NOMO-1 (cell line): ENCODE measurements around the gene MAP6.
A peak's percentile ranks its signal among the peaks of the same experiment; 100 is the strongest.
"Not testable (repeated sequence)": the region's sequence is repeated elsewhere in the genome, so short reads cannot be mapped to it uniquely, and the experiment has no call there.

Experiments used
- DNase-seq, 2 experiments: peaks; one replicate each; lab custom pipeline; 2025; ENCODE audit not compliant: unreplicated experiment in 2 of 2; lab: John Stamatoyannopoulos, UW

Gene MAP6

DNA sequence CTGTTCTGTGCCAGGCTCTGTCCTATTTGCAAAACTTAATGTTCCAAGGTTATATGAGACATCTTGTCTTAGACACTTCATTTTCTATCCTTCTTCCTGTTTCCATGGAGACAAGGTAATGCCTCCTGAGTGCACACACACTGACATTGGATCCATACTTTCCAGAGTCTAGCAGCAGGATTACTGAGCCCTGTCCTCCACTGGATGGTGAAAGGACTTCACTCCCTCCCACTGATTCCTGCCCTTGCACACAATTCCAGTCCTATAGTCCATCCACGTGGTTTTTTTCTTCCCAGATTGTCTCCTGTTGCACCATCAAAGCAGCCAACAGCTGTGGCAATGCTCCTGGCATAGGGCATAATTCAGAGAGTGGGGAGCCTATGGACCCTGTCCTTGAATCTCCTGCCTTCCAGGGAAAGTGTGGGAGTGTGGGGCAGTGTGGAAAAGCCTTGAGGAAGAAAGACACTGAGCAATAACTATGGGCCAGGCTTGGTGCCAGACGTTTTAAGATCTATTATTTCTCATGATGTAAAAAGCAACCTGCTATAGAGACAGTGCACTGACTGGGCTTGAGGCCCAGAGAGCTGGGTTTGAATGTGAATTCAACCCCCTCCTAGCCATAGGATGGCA, 75.4 kb downstream of the MAP6 start:
- DNase-seq, result no peak

DNA sequence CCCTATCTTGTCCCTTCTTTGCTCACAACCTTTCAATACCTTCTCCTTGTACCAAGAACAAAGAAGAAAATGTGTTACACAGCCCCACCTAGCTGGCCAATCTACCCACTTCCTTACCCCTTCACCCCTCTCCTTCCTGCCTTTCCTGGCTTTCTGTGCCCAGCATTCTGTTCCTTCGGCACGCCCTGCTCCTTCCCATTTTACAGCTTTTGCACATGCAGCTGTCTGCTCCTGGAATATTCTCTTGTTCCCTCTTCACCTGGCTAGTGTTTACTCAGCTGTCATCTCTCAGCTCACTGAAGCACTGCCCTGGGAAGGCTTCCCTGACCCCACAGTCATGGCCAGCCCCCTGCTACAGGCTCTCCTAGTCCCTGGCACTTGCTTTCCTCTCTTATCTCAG, 76.1 kb downstream of the MAP6 start:
- DNase-seq, result no peak

DNA sequence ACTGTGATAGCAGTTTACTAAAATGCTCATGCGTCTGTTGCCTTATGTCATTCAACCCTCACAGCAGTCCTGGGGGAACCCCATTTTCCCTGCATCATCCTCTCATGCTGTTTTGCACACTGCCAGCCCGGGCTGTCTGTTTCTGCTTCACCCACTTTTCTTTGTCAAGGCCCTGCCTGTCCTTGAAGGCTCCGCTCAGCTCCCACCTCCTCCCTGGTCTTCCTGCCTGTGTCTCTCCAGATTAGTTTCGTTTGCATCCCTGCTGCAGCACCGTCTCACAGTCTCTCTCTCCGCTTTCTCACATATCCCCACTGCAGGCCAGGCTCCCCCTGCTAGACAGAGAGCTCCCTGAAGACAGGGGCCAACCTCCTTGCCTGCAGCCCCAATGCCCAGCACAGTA, 76.9 kb downstream of the MAP6 start:
- no peak for DNase-seq

DNA sequence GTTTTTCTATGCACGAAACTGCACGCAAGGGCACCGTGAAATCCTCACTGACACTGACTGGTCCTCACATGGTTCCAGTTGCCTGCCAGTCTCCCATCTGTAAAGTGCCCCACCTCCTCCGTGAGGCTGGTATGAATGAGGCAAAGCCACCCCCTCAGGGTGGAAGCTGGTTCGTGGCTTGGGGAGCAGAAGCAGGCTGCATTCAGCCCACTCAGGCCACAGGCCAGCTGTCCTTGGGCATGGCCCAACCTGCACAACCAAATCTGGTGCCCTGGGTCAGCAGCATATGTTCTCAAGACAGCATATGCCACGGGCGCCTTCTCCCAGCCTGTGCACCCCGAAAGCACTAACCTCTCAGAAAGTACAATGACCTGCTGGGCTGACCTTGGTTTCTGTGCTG, 77.5 kb downstream of the MAP6 start:
- no peak for DNase-seq

DNA sequence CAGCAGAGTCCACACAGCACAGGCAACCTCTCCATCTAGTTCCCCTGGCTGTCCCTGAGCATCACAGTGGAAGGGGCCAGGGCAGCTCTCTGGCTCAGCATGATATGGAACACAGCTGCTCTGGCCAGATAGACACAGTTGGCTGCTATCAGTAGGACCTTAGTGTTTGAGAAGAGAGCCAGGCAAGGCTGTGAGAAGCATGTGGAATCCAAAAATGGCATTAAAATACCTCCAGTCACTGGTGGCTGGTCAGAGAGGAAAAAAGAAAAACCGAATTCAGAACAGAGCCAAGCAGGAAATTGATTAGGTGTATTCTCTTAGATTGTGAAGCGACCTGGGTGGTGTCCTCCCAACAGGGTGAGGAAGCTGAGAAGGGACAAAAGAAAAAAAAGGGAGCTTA, 78.9 kb downstream of the MAP6 start:
- DNase-seq, result no peak

DNA sequence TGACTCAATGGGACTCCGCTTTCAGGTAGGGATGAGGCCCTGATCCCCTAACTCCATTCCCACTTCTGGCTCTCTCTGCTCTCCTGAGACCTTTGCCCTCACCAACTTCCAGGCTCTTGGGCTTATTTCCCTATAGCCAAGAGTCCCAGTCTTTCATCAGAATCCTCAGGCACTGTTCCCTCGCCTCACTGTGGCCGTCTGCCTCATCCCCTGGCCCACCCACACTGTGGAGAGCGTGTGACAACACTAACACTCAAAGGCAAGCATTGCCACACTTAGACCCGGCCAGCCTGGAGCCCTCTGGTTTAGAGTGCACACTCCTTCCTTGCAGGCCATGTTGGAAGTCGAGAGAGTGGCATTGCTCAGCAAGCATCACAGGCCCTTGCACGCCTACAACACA, 79.8 kb downstream of the MAP6 start:
- DNase-seq, result no peak

DNA sequence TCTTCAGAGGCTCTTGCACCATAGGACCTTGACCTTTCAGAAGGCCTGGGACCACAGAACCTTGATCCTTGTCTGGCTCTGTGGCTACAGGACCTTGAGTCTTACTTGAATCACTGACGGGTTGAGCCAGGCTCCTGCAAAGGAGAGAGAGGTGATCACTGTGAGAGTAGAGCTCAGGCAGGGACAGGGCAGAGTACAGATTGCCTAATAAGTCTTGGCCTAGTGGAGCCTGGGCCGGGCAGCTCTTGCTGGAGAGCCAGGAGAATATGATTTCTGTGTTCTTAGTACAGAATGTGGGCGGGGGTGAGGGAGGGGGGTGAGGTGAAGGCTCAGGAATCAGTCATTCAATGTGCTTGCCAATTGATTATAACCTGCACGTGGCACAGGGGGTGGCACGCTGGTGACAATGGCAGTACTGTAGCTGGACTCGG, 80.8 kb downstream of the MAP6 start:
- no peak for DNase-seq

DNA sequence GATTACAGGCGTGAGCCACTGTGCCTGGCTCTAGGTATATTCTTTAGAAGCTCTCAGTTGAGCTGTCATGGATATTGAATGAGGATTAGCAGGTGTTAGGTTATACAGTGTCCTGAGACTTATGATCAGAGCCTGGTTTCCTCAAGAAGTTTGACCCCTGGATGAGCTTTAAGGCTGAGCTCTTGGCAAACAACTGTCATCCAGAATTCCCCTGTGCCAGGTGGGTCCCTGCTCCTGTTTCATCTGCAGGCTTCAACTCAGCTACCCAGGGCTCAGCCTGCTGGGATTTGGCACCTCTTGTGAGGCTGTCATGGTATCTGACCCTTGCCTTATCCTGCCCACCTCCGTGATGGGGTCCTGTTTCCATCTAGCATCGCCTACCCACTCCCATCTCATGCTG, 82.4 kb downstream of the MAP6 start:
- no peak for DNase-seq

DNA sequence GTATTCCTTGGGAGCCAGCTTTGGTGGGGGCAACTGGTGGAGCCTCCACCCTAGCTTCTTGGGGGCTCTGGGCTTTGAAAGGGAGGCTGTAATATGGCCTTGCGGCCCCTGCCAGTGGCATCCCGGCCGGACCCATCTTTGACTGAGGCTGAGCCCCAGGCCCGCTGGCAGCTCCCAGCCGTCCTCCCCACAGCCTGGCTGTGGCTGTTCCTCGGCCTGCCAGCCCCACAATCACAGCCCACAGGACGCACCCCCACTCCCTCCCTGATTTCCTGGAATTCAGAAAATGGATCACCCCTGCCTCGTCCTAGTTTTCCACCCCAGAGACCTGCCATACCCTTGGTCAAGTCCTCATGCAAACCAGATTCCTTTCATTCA, 83.6 kb downstream of the MAP6 start:
- DNase-seq, result no peak

DNA sequence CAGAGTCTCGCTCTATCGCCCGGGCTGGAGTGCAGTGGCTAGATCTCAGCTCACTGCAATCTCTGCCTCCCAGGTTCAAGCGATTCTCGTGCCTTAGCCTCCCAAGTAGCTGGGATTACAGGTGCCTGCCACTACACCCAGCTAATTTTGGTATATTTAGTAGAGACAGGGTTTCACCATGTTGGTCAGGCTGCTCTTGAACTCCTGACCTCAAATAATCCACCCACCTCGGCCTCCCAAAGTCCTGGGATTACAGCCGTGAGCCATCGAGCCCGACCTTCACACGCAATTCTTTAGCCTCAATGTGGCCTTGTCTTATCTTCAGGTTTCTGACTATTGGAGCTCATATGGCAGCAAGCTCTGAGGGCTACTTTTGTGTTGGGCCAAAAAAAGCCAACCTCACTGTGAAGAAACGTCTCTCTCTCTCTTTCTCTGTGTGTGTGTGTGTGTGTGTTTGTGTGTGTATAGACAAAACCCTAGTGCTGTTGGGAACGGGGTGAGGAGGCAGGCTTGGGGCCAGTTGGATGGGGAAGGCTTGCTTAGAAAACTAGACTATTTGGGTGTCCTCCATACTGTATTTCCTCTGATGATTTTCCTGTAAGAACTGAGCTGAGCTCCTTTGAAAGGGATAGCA, 84.1 kb downstream of the MAP6 start:
- not testable (repeated sequence) for DNase-seq

DNA sequence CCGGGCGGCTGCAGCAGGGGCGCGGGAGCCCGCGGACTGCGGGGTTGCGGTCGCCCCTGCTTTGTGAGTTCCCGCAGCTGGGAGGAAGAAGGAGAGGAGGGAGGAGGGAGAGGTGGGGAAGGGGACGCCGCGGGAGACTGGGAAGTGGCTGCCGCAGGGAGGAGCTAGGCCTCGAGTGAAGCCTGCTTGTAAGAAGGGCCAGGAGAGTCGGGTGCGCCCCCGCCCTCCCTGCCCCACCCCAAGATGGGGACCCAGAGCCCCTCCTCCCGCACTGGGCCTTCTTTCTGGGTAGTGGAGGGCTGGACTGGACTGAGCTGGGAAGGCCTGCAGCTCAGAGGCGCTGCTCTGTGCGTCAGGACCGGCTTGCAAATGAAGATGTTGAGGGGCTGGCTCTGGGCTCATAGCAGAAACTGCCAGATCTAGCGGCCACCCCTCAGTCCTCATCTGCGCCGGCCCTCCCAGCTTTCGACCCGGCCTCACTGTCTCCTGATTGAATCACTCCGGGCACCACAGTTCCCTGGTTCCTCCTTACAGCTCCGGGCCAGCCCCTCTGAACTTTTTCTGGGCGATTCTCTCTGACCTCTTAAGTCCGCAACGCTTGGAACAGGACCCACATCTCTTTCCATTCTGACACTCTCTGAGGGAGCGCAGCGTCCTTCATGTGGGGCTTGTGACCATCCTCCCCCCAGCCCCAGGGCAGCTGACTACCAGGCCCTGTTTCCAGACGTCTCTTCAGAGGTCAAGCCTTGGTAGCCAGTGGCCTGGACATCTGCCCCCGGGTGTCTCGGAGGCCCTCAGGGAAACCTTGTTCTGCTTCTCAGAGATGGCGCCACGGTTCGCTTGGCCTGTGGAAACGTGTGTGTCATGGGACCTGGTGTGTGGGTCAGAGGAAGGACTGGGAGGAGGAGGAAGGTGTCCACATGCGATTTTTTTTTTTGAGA, 84.8 kb downstream of the MAP6 start:
- DNase-seq, result no peak

DNA sequence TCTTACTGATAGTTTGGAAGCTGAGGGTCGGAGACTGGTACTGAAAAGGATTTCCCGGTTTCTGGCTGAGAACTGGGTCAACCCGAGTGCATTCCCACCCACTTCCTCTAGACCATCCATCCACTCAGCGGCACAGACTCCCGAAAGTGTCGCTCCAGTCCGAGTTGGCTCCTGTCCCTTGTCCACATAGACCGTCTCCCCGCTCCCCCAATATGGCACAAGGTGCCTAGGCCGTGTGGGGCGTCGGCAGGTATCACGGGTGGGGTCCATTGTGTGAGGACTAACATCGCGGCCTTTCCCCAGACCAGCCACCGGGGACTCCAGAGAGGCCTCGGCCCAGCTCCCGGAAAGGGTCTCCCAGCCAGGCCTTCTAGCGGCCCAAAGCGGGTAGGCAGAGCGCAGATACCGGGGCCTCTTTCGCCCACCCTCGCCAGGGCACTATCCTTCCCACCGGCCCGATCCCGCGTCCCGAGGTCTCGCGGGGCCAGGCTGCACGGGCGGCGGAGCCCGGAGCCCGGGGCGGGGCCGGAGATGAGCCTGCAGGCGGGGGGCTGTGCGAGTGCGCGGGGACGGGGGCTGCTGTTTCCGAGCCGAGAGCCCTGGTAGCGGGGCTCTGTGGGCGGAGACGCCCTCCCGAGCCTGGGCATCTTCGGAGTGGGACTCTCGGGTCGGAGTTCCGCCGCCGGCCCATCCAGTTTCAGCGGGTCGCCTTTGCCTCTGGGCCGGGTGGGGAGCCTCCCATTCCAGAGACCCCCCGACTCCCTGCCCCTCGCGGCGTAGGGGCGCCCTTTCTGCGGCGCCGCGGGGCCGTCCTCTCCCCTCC, 85.7 kb downstream of the MAP6 start:
- peak; percentile 40 to 52 for DNase-seq

DNA sequence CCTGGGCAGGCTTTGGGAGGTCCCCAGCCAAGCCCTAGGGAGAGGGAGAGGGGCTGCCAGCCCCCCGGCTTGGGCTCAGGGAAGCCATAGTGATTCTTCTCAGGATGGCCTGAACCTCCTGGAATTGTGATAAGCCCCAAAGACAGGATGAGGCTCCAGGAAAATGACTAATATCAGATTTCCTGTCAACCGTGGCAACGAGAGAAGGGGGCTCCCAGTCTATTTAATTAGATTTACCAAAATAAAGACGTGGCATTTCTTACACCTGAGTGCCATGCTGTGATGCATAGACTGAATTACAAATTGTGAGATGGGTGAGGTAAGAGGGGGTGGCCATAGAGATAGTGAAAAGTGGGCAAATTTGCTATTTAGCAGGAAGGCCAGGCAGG, 86.3 kb downstream of the MAP6 start:
- DNase-seq, result no peak

DNA sequence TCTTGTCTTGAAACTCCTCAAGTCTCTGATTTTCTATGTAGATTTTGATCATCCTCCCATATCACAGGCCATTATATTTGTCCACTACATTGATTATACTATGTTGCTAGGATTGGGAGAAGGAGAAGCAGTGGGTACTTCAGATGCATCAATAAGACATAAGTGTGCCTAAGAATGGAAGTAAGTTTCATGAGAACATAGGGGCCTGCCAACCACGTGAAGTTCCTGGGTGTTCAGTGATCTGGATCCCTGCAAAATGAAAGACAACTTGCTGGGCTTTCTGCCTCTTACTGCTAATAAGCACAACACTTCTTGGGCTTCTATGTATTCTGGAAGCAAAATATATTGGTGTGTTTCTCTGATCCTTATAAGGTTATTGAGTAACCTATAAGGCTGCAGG, 89.0 kb downstream of the MAP6 start:
- no peak for DNase-seq

DNA sequence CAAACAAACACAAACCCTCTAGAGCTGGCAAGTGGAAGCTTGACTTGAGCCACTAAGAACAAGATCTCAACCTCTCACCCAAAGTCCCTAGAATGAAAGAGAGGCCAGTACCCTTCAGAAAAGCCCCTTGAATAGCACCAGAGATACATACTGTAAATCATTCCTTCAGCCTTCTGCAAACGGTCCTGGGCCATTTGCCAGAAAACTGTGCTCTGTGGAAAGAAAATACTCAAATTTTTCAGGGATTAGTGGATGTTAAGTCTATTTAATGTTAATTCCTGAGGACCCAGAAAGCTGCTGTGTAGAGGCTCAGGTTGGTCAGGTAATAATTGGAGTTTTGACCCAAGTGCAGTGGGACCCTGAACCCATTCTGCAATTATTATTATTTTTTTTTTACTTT, 89.9 kb downstream of the MAP6 start:
- DNase-seq, result no peak

DNA sequence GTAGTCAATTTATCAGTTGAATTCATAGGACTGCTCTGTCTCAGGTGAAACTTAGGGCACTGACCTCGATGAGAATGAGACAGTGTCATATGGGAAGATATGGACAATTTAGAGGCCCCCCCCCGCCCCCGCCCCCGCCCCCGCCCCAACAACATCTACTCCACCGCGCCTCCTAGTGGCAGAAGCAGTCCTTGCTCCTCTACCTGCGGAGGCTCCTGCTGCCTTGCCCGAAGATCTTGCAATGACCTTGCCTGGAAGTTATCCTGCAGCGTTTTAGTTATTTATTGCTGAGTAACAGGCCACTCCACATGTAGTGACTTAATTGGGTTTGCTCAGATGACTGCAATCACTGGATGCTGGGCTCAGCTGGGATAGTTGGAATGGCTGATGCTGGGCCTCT, 91.6 kb downstream of the MAP6 start:
- DNase-seq, result no peak

DNA sequence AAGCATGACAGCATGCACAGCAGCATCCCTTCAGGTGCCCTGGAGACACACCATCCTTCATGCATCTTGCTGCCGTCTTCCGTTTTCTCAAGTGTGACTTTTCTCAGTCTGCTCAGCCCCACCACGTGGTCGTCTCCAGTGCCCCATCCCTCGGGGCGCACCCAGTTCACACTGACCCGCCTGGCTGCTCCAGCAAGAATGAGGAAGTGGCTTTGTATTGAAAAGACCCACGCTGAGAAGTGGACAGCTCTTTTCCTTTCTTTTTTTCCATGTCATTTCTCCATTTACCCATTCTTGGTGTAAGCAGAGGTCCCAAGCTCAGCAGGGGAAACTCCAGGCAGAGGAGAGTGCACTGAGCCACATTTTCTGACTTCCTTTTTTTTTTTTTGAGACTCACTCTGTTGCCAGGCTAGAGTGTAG, 92.3 kb downstream of the MAP6 start:
- peak; percentile 53 to 65 for DNase-seq

DNA sequence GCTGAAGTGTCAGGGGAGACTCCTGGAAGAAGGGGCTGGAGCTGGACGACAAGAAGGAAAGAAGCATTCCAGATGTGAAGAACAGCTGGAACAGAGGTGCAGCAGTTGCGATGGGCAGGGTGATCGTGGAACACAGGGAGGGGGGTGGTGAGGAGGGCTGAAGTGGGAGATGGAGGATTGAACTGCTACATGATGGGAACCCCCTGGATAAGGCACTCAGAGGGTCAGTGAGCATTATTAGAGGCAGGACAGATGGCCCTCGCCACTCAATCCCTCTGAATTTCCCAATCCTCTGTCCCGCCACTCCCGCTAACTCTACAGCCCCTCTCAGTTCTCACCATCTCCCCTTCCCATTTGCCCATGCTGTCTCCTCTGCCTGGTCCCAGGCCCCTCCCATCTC, 92.8 kb downstream of the MAP6 start:
- no peak for DNase-seq

DNA sequence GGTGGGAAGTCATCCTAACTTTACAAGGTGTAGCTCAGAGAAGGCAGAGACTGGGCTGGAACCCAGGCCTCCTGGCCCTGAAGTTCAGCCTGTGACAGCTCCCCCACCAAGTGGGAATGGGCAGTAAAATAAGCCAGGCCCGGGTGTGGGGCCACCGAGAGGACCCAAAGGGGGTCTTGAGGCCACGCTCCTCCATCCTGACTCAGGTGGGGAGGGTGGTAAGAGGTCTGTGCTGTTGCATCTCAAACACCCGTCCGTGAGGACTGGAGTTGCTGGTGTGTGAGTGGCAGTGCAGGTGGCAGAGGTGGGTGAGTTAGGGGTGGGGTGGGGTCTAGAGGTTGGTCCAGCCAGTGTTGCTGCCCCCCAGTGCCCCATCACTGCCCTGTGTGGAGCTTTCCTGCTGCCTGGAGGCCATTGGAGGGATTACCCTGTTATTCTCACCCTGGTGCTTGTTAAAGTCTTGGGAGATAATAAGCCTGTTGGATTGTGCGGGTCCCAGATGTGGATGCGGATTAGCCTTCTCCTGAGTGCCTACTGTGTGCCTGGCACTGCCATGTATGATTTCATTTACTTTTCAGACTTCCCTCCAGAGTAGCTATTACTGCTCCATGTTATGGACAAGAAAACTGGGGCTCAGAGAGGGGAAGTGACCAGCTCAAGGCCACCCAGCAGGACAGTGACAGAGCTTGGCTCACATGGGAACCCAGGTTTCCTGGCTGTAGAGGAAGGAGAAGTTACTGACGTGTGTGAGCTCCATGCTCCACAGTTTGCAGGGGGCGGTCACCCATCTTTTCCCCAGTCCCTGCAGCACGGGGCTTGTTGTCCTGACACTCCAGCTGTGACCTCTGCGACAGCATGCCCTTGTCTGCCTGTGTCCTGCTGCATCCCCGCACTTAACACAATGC, 93.9 kb downstream of the MAP6 start:
- DNase-seq, result no peak

DNA sequence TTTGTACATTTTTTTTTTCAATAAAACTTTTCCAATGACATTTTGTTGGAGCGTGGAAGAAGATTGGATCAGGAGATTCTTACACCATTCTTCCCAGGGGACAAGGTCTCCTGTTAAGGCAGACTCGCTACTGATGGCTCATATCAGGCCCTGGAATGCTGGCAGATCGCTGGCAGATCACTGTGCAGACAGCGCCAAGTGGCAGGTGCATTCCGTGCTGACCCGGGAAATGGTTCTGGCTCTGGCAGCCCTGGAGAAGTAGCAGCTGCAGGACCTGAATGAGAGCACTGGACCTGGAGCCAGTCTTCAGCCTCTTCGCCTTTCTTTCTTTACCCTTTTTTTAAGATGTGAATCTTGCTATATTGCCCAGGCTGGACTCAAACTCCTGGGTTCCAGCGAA, 96.1 kb downstream of the MAP6 start:
- no peak for DNase-seq
